Trophoblast cell (in vitro differentiated cells and primary cell): ENCODE results near the gene ZNF782. TPM values are rescaled to one million over a fixed set of nuclear protein-coding genes. Genes with fewer than 3 reads are reported as not detected.
A peak's percentile ranks its signal among the peaks of the same experiment; 100 is the strongest.
"Not testable (repeated sequence)": the region's sequence is repeated elsewhere in the genome, so short reads cannot be mapped to it uniquely, and the experiment has no call there.

Experiments
- DNase-seq, 2 donors: peaks; one replicate each; pipeline ENCODE4 v3.0.0-alpha.2; 2016
- H2AFZ ChIP-seq: 2 replicates; pipeline ENCODE4 v1.6.1; 2013; ENCODE audit warnings: low read length, moderate library complexity, mild to moderate bottlenecking; ENCODE audit not compliant: insufficient read depth, poor library complexity
- H2AK5ac ChIP-seq: 2 replicates; pipeline ENCODE4 v1.6.1; 2013; ENCODE audit warnings: mild to moderate bottlenecking, low read length
- H2BK120ac ChIP-seq: 2 replicates; pipeline ENCODE4 v1.6.1; 2013; ENCODE audit warnings: low read length, mild to moderate bottlenecking, moderate library complexity; ENCODE audit not compliant: insufficient read depth, poor library complexity
- H2BK12ac ChIP-seq: 2 replicates; pipeline ENCODE4 v1.6.1; 2013; ENCODE audit warnings: mild to moderate bottlenecking, low read length, moderate library complexity
- H2BK5ac ChIP-seq: 2 replicates; pipeline ENCODE4 v1.6.1; 2013; ENCODE audit warnings: low read length, low read depth, moderate library complexity, mild to moderate bottlenecking; ENCODE audit not compliant: poor library complexity
- H3K14ac ChIP-seq: 2 replicates; pipeline ENCODE4 v1.6.1; 2013; ENCODE audit warnings: mild to moderate bottlenecking, low read length
- H3K18ac ChIP-seq: 2 replicates; pipeline ENCODE4 v1.6.1; 2013; ENCODE audit warnings: mild to moderate bottlenecking, low read length
- H3K23ac ChIP-seq: 2 replicates; pipeline ENCODE4 v1.6.1; 2013; ENCODE audit warnings: low read length
- H3K27ac ChIP-seq: 2 replicates; pipeline ENCODE4 v1.5.1; 2013; ENCODE audit warnings: low read depth, mild to moderate bottlenecking, inconsistent platforms, low read length, moderate library complexity
- H3K27me3 ChIP-seq: 2 replicates; pipeline ENCODE4 v1.6.1; 2013; ENCODE audit warnings: inconsistent platforms, mild to moderate bottlenecking, low read length, moderate library complexity; ENCODE audit not compliant: insufficient read depth
- H3K36me3 ChIP-seq, 2 experiments: 1 replicate in 1 of 2; 2 replicates in 1 of 2; pipeline ENCODE4 v1.6.1; 2013; ENCODE audit warnings: low read length in 2 of 2, mild to moderate bottlenecking in 2 of 2, moderate library complexity in 1 of 2; ENCODE audit not compliant: insufficient read depth in 2 of 2, control insufficient read depth in 1 of 2
- H3K4ac ChIP-seq: 2 replicates; pipeline ENCODE4 v1.6.1; 2013; ENCODE audit warnings: low read depth, mild to moderate bottlenecking, low read length, moderate library complexity
- H3K4me1 ChIP-seq, 2 experiments: 1 replicate in 1 of 2; 2 replicates in 1 of 2; pipeline ENCODE4 v1.6.1; 2013; ENCODE audit warnings: low read length in 2 of 2, mild to moderate bottlenecking in 2 of 2, moderate library complexity in 1 of 2; ENCODE audit not compliant: insufficient read depth in 2 of 2, control insufficient read depth in 1 of 2
- H3K4me2 ChIP-seq: 2 replicates; pipeline ENCODE4 v1.6.1; 2013; ENCODE audit warnings: inconsistent platforms, mild to moderate bottlenecking, low read length, moderate library complexity
- H3K4me3 ChIP-seq: 2 replicates; pipeline ENCODE4 v1.5.1; 2013; ENCODE audit warnings: mild to moderate bottlenecking, low read depth, low read length, inconsistent platforms
- H3K79me1 ChIP-seq: one replicate; pipeline ENCODE4 v1.6.1; 2013; ENCODE audit warnings: low read length
- H3K79me2 ChIP-seq: 2 replicates; pipeline ENCODE4 v1.6.1; 2013; ENCODE audit warnings: low read length, mild to moderate bottlenecking; ENCODE audit not compliant: control insufficient read depth, insufficient read depth, poor library complexity
- H3K9ac ChIP-seq: 2 replicates; pipeline ENCODE4 v1.6.1; 2013; ENCODE audit warnings: mild to moderate bottlenecking, low read length
- H3K9me3 ChIP-seq: 2 replicates; pipeline ENCODE4 v1.6.1; 2013; ENCODE audit warnings: low read depth, mild to moderate bottlenecking, control low read depth, inconsistent platforms, low read length; ENCODE audit not compliant: insufficient read depth
- H4K12ac ChIP-seq: 2 replicates; pipeline ENCODE4 v1.6.1; 2013; ENCODE audit warnings: low read depth, mild to moderate bottlenecking, low read length, moderate library complexity
- H4K8ac ChIP-seq: 2 replicates; pipeline ENCODE4 v1.6.1; 2013; ENCODE audit warnings: low read depth, mild to moderate bottlenecking, low read length, moderate library complexity
- H4K91ac ChIP-seq: one replicate; pipeline ENCODE4 v1.6.1; 2013; ENCODE audit warnings: low read depth, mild to moderate bottlenecking, low read length, moderate library complexity
- WGBS: extraction: QIAGEN DNeasy Blood & Tissue Kit; methylation state at CpG from one replicate; pipeline ENCODE4 v1.1.7; 2013; ENCODE audit warnings: missing lambda C conversion rate; ENCODE audit not compliant: insufficient read length, insufficient coverage; ENCODE audit errors: extremely low coverage; 5-methylcytosine and 5-hydroxymethylcytosine counted together
- polyA plus RNA-seq: library from polyadenylated mRNA; stranded (reverse); fragments of 200-250 nt; gene quantifications from 2 replicates; pipeline ENCODE4 v1.2.3, GENCODE V29; 2013

ZNF782 gene
- polyA plus RNA-seq: 1.3 TPM in 2 replicates

DNA sequence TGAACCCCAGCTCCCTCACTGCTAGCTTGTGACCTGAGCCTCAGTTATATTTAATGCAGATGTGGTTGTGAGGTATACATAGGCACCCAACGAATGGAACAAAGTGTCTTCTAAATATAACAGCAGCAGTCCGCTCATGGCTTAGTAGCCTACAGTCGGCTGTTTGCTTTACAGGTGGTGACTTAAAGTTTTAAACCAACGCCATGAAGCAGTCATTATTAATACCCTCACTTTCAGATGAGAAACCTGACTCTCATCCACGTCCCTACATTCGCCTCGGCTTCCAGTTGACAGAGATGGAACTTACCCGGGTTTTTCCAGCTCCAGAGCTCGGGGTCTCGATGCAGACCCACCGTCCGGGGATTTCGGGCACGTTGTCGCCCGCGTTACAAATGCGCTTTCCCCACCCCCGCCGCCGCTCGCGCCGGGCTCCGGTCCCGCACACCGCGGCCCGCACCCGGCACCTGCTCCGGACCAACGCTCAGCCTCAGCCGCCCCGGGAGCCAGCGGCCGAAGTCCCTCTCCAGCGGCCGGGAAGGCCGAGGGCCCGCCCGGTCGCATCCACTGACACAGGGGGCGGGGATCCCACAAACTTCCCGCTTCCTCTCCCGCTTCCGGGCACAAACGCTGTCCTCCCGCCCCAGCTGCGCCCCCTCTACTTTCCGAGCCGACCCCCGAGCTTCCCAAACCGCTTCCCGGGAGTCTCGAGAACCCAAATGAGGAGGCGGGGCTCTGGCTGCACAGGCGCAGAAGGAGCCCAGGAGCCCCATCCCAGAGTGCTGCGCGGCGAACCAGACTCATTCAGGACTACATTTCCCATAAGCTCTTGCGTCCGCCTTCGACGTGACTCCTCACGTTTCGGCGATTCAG lies at the start of gene ZNF782:
TSS of gene ZNF782 (minus strand) at position 734 of the 870 bp plus-strand sequence. CDS start 2,553 bp downstream, outside the sequence.
- H2BK5ac ChIP-seq: peak within 1 kb of the TSS; percentile 74
- peak within 1 kb of the TSS; percentile 85 for H3K4me2 ChIP-seq
- no CpG with 5 or more reads among the region's 67 CpGs for WGBS
- peak within 1 kb of the TSS; percentile 80 for H3K18ac ChIP-seq
- peak within 1 kb of the TSS; percentile 95 for H2AFZ ChIP-seq
- H3K27me3 ChIP-seq: no peaks in the 10 kb centered on the region
- peak within 1 kb of the TSS; percentile 93 for H3K4ac ChIP-seq
- H4K12ac ChIP-seq: peak within 1 kb of the TSS; percentile 84
- H2BK12ac ChIP-seq: no peak within 1 kb of the TSS
- H3K36me3 ChIP-seq: no peaks in the 10 kb centered on the region
- peak within 1 kb of the TSS; percentile 90 for H4K91ac ChIP-seq
- H3K79me2 ChIP-seq: peaks cover 3% of the 10 kb centered on the region
- peak within 1 kb of the TSS; percentile 95 for H4K8ac ChIP-seq
- peak; percentile 93 to 98 for DNase-seq
- peak within 1 kb of the TSS; percentile 70 for H3K9ac ChIP-seq
- peak within 1 kb of the TSS; percentile 92 for H3K14ac ChIP-seq
- H2BK120ac ChIP-seq: peak within 1 kb of the TSS; percentile 74
- H3K9me3 ChIP-seq: no peaks in the 10 kb centered on the region
- no peak within 1 kb of the TSS for H3K23ac ChIP-seq
- H3K79me1 ChIP-seq: peaks cover 10% of the 10 kb centered on the region
- H3K4me3 ChIP-seq: peak within 1 kb of the TSS; percentile 89
- H3K27ac ChIP-seq: no peak within 1 kb of the TSS
- H3K4me1 ChIP-seq: peaks cover 17 to 21% of the 10 kb centered on the region in 2 experiments
- H2AK5ac ChIP-seq: peak within 1 kb of the TSS; percentile 65

DNA sequence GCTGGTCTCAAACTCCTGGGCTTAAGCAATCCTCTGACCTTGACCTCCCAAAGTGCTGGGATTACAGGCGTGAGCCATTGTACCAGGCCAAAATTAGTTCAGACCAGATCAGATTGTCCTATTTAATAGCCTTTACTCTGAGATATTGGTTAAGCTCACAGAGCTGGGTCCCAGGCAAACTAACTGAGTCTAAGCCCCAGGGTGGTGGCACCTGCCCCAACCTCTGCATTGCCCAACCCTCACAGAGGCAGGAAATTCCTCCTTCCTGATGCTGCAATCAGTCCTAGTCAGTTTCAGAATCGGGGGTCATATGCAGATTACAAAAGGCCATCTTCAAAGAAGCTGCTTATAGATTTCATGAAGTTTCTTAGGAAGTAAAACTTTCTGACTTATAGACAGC lies 45.7 kb upstream of the ZNF782 start:
- not testable (repeated sequence) for H3K9me3 ChIP-seq, H4K12ac ChIP-seq, H3K4me1 ChIP-seq, H3K23ac ChIP-seq, H3K27me3 ChIP-seq, H2AFZ ChIP-seq, H3K79me1 ChIP-seq, H3K79me2 ChIP-seq, H2BK5ac ChIP-seq, H4K8ac ChIP-seq, H3K9ac ChIP-seq, DNase-seq, H2AK5ac ChIP-seq, H2BK12ac ChIP-seq, H4K91ac ChIP-seq, H3K14ac ChIP-seq, H3K4me3 ChIP-seq, H3K4me2 ChIP-seq, H3K18ac ChIP-seq, H3K36me3 ChIP-seq, H3K27ac ChIP-seq, H3K4ac ChIP-seq, H2BK120ac ChIP-seq
- WGBS: no CpG with 5 or more reads among the region's 2 CpGs

DNA sequence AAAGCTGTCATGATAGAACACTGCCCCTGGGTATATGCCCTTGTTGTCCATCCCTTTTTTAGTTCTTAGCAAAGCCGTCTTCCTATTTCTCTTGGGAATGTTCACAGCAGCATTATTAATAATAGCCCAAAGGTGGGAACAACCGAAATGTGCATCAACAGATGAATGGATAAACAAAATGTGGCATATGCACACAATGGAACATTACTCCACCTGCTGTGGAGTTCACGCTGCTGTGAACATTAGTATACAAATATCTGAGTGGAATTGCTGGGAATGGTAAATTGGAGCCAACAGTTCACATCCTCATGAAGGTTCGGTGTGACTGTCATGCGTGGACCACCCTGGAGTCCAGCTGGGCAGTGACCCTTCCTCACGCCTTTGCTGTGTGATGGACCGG lies 37.8 kb upstream of the ZNF782 start:
- no peak for DNase-seq
- H3K4me3 ChIP-seq: no peak overlapping the region
- no peak overlapping the region for H3K18ac ChIP-seq
- no peak overlapping the region for H4K8ac ChIP-seq
- no peak overlapping the region for H3K14ac ChIP-seq
- H3K36me3 ChIP-seq: peaks cover 4 to 17% of the 10 kb centered on the region in 2 experiments
- peaks cover 0 to 3% of the 10 kb centered on the region in 2 experiments for H3K4me1 ChIP-seq
- no peak overlapping the region for H2AFZ ChIP-seq
- H3K27me3 ChIP-seq: no peaks in the 10 kb centered on the region
- no peak overlapping the region for H2BK120ac ChIP-seq
- no peaks in the 10 kb centered on the region for H3K79me2 ChIP-seq
- peaks cover 3% of the 10 kb centered on the region for H3K9me3 ChIP-seq
- no peak overlapping the region for H3K23ac ChIP-seq
- H4K91ac ChIP-seq: no peak overlapping the region
- H3K4me2 ChIP-seq: no peak overlapping the region
- H4K12ac ChIP-seq: no peak overlapping the region
- no peak overlapping the region for H2BK12ac ChIP-seq
- WGBS: no CpG with 5 or more reads among the region's 7 CpGs
- no peak overlapping the region for H2BK5ac ChIP-seq
- no peak overlapping the region for H3K9ac ChIP-seq
- H3K4ac ChIP-seq: no peak overlapping the region
- no peak overlapping the region for H3K27ac ChIP-seq
- no peak overlapping the region for H2AK5ac ChIP-seq
- no peaks in the 10 kb centered on the region for H3K79me1 ChIP-seq

DNA sequence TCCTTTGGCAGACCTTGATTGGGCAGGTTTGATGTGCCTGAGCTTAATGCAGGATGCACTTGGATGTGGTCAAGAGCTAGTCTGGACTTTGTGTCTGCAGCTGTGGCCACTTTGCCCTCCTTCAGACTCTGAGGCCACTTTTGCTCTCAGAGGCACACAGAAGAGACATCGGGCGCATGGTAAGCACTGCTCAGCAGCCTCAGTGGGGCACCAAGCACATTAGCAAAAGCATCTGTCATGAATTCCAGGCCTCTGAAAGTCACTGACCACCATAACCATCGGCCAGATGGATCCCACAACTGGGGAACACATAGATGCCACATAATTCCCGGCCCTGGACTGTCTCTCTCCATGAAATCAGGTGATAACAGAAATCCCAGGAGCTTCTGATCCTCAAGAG lies 34.3 kb upstream of the ZNF782 start:
- no peak overlapping the region for H3K9ac ChIP-seq
- no CpG with 5 or more reads among the region's 4 CpGs for WGBS
- no peak overlapping the region for H2AK5ac ChIP-seq
- no peak overlapping the region for H3K18ac ChIP-seq
- H3K79me2 ChIP-seq: no peaks in the 10 kb centered on the region
- H3K4ac ChIP-seq: no peak overlapping the region
- H2BK12ac ChIP-seq: no peak overlapping the region
- H2BK5ac ChIP-seq: no peak overlapping the region
- no peak overlapping the region for H3K4me3 ChIP-seq
- H4K8ac ChIP-seq: no peak overlapping the region
- no peak overlapping the region for H4K91ac ChIP-seq
- H3K27ac ChIP-seq: no peak overlapping the region
- H3K79me1 ChIP-seq: no peaks in the 10 kb centered on the region
- DNase-seq: no peak
- H3K36me3 ChIP-seq: peaks cover 0 to 6% of the 10 kb centered on the region in 2 experiments
- no peak overlapping the region for H2BK120ac ChIP-seq
- H3K14ac ChIP-seq: no peak overlapping the region
- H3K4me1 ChIP-seq: peaks cover 8 to 10% of the 10 kb centered on the region in 2 experiments
- no peak overlapping the region for H2AFZ ChIP-seq
- H4K12ac ChIP-seq: no peak overlapping the region
- peak overlapping the region; percentile 2 for H3K23ac ChIP-seq
- no peaks in the 10 kb centered on the region for H3K27me3 ChIP-seq
- no peak overlapping the region for H3K4me2 ChIP-seq
- peaks cover 3% of the 10 kb centered on the region for H3K9me3 ChIP-seq
